SK-N-SH (cell line): ENCODE measurements around the gene PKN1. TPM values are rescaled to one million over a fixed set of nuclear protein-coding genes. Genes with fewer than 3 reads are reported as not detected.
A peak's percentile ranks its signal among the peaks of the same experiment; 100 is the strongest.

Experiments used
- CTCF ChIA-PET: fragments of 300-600, 350-600 bp; formaldehyde crosslinking; extraction: SDS; loops from one replicate; lab custom pipeline; 2021; lab: Yijun Ruan, JAX
- POLR2A ChIA-PET: fragments of 350-600 bp; sonication (Branson Sonifier 250); formaldehyde crosslinking; extraction: SDS; loops from one replicate; lab custom pipeline; 2020; ENCODE audit warnings: antibody characterized with exemption, inconsistent platforms; lab: Yijun Ruan, JAX
- DNase-seq: peaks from one replicate; pipeline ENCODE4 v3.0.0; 2012
- H2AFZ ChIP-seq: fragments of 200-600 bp; sonication (generic); 2 replicates; pipeline ENCODE4 v1.8.1; 2016; ENCODE audit warnings: antibody characterized with exemption, mild to moderate bottlenecking, low read depth
- H3F3A ChIP-seq: fragments of 200-600 bp; sonication (generic); replicated peaks from 2 replicates; pipeline ENCODE3; 2016; ENCODE audit warnings: antibody characterized with exemption, mild to moderate bottlenecking; ENCODE audit not compliant: insufficient read depth
- H3K27ac ChIP-seq, 2 experiments: fragments of 200-500 bp in 1 of 2; fragments of 200-600 bp in 1 of 2; sonication (Bioruptor generic) in 1 of 2; sonication (generic), shearing (Covaris generic) in 1 of 2; 2 replicates each; pipeline versions ENCODE4 v1.5.1 to v1.6.1; 2014 to 2016; ENCODE audit warnings: low read depth in 2 of 2, inconsistent platforms in 1 of 2, low read length in 1 of 2, mild to moderate bottlenecking in 1 of 2, mixed read lengths in 1 of 2
- H3K27me3 ChIP-seq: fragments of 200-600 bp; sonication (generic), shearing (Covaris generic); 2 replicates; pipeline ENCODE4 v1.6.1; 2016; ENCODE audit warnings: mixed run types; ENCODE audit not compliant: insufficient read depth
- H3K36me3 ChIP-seq, 2 experiments: fragments of 200-500 bp in 1 of 2; fragments of 200-600 bp in 1 of 2; sonication (Bioruptor generic) in 1 of 2; sonication (generic) in 1 of 2; replicated peaks in 1 of 2; 2 replicates each; pipeline versions ENCODE3 to v1.5.1; 2014 to 2016; ENCODE audit warnings: low read length in 1 of 2, mild to moderate bottlenecking in 1 of 2; ENCODE audit not compliant: insufficient read depth in 2 of 2, control insufficient read depth in 1 of 2
- H3K4me1 ChIP-seq, 2 experiments: fragments of 200-500 bp in 1 of 2; fragments of 200-600 bp in 1 of 2; sonication (Bioruptor generic) in 1 of 2; sonication (generic), shearing (Covaris generic) in 1 of 2; 2 replicates each; pipeline versions ENCODE4 v1.5.1 to v1.6.1; 2014 to 2016; ENCODE audit warnings: low read depth in 1 of 2, low read length in 1 of 2, mixed run types in 1 of 2; ENCODE audit not compliant: insufficient read depth in 2 of 2, control insufficient read depth in 1 of 2
- H3K4me2 ChIP-seq: fragments of 200-600 bp; sonication (generic), shearing (Covaris generic); 2 replicates; pipeline ENCODE4 v1.6.1; 2017; ENCODE audit warnings: mixed run types
- H3K4me3 ChIP-seq, 2 experiments: fragments of 200-500 bp in 1 of 2; fragments of 200-600 bp in 1 of 2; sonication (Bioruptor generic) in 1 of 2; sonication (generic), shearing (Covaris generic) in 1 of 2; 2 replicates each; pipeline versions ENCODE4 v1.5.1 to v1.8.1; 2014 to 2016; ENCODE audit warnings: low read depth in 2 of 2, inconsistent platforms in 1 of 2, low read length in 1 of 2, mild to moderate bottlenecking in 1 of 2, mixed read lengths in 1 of 2, moderate library complexity in 1 of 2
- H3K79me2 ChIP-seq: fragments of 200-600 bp; sonication (generic); 2 replicates; pipeline ENCODE4 v1.8.1; 2017; ENCODE audit warnings: mild to moderate bottlenecking; ENCODE audit not compliant: insufficient read depth
- H3K9ac ChIP-seq: fragments of 200-600 bp; sonication (generic); 2 replicates; pipeline ENCODE4 v1.6.1; 2017; ENCODE audit warnings: mixed run types
- H3K9me2 ChIP-seq: fragments of 200-600 bp; sonication (generic); 2 replicates; pipeline ENCODE4 v1.6.1; 2017; ENCODE audit warnings: mixed run types
- H3K9me3 ChIP-seq: fragments of 200-600 bp; sonication (generic); 2 replicates; pipeline ENCODE4 v1.6.1; 2017; ENCODE audit warnings: mixed run types, mild to moderate bottlenecking, moderate library complexity
- H4K20me1 ChIP-seq: fragments of 200-600 bp; sonication (generic); 2 replicates; pipeline ENCODE4 v1.6.1; 2017; ENCODE audit warnings: mild to moderate bottlenecking, mixed run types; ENCODE audit not compliant: insufficient read depth
- ELF1 ChIP-seq: IDR thresholded peaks from 2 replicates; pipeline ENCODE4 v1.4.0; 2012
- EP300 ChIP-seq, 2 experiments: IDR thresholded peaks; 2 replicates each; pipeline versions ENCODE4 v1.4.0 to v1.6.1; 2012; ENCODE audit warnings: borderline replicate concordance in 1 of 2, low read depth in 1 of 2, low read length in 1 of 2
- FOSL2 ChIP-seq: IDR thresholded peaks from 2 replicates; pipeline ENCODE4 v1.4.0; 2012; ENCODE audit warnings: low read depth, mild to moderate bottlenecking, moderate library complexity, borderline replicate concordance
- FOXJ3 ChIP-seq: sonication (generic); formaldehyde crosslinking; IDR thresholded peaks from 2 replicates; pipeline ENCODE4 v1.5.1; 2020; ENCODE audit warnings: mild to moderate bottlenecking, missing genetic modification reagents
- FOXM1 ChIP-seq: IDR thresholded peaks from 2 replicates; pipeline ENCODE4 v1.4.0; 2012; ENCODE audit warnings: low read depth, mild to moderate bottlenecking
- GABPA ChIP-seq: IDR thresholded peaks from 2 replicates; pipeline ENCODE4 v1.4.0; 2012; ENCODE audit warnings: low read depth, mild to moderate bottlenecking
- GATA2 ChIP-seq: sonication (generic); formaldehyde crosslinking; IDR thresholded peaks from 2 replicates; pipeline ENCODE4 v1.5.0; 2020; ENCODE audit warnings: mild to moderate bottlenecking, missing genetic modification reagents
- IRF3 ChIP-seq: fragments of 150-350 bp; IDR thresholded peaks from 2 replicates; pipeline ENCODE4 v1.6.1; 2016; ENCODE audit warnings: mild to moderate bottlenecking, low read depth, low read length
- JUND ChIP-seq: IDR thresholded peaks from 2 replicates; pipeline ENCODE4 v1.4.0; 2012
- MEF2A ChIP-seq: IDR thresholded peaks from 2 replicates; pipeline ENCODE4 v1.4.0; 2012; ENCODE audit warnings: low read depth, borderline replicate concordance
- MXI1 ChIP-seq: IDR thresholded peaks from 2 replicates; pipeline ENCODE4 v1.6.1; 2012; ENCODE audit warnings: mild to moderate bottlenecking, low read depth, low read length, improper control_type of control experiment
- NFIC ChIP-seq: IDR thresholded peaks from 2 replicates; pipeline ENCODE4 v1.4.0; 2012; ENCODE audit warnings: borderline replicate concordance
- PBX3 ChIP-seq: IDR thresholded peaks from 2 replicates; pipeline ENCODE4; 2012
- POLR2AphosphoS5 ChIP-seq: IDR thresholded peaks from 2 replicates; pipeline ENCODE4 v1.6.1; 2012; ENCODE audit warnings: low read depth, low read length
- RAD21 ChIP-seq: IDR thresholded peaks from 2 replicates; pipeline ENCODE4 v1.6.1; 2012; ENCODE audit warnings: mild to moderate bottlenecking, low read length
- RCOR1 ChIP-seq: fragments of 150-350 bp; IDR thresholded peaks from 2 replicates; pipeline ENCODE4 v1.6.1; 2017; ENCODE audit warnings: antibody characterized with exemption, low read length
- RFX5 ChIP-seq: IDR thresholded peaks from 2 replicates; pipeline ENCODE4 v1.6.1; 2012; ENCODE audit warnings: mild to moderate bottlenecking, improper control_type of control experiment, low read length
- SIN3A ChIP-seq: IDR thresholded peaks from 2 replicates; pipeline ENCODE4 v1.6.1; 2012; ENCODE audit warnings: low read depth, mild to moderate bottlenecking, low read length, moderate library complexity, borderline replicate concordance
- SMC3 ChIP-seq: IDR thresholded peaks from 2 replicates; pipeline ENCODE4 v1.6.1; 2012; ENCODE audit warnings: low read depth, low read length, improper control_type of control experiment
- TCF12 ChIP-seq: IDR thresholded peaks from 2 replicates; pipeline ENCODE4 v1.4.0; 2012
- TEAD4 ChIP-seq: IDR thresholded peaks from 2 replicates; pipeline ENCODE4 v1.4.0; 2012; ENCODE audit warnings: mild to moderate bottlenecking, borderline replicate concordance; ENCODE audit not compliant: insufficient read depth
- USF1 ChIP-seq: IDR thresholded peaks from 2 replicates; pipeline ENCODE4 v1.4.0; 2012; ENCODE audit warnings: low read depth, borderline replicate concordance
- USF2 ChIP-seq: fragments of 150-350 bp; IDR thresholded peaks from 2 replicates; pipeline ENCODE4 v1.6.1; 2017; ENCODE audit warnings: antibody characterized with exemption, low read length, low read depth, borderline replicate concordance
- ZBTB33 ChIP-seq: IDR thresholded peaks from 2 replicates; pipeline ENCODE4 v1.4.0; 2012; ENCODE audit warnings: low read depth, borderline replicate concordance
- WGBS: methylation state at CpG from one replicate; pipeline ENCODE4 v1.1.6; 2017; ENCODE audit warnings: low lambda C conversion rate; 5-methylcytosine and 5-hydroxymethylcytosine counted together
- polyA plus RNA-seq, 3 experiments: library from polyadenylated mRNA; depleted of rRNA; stranded (reverse); fragments of >200 nt; gene quantifications; 2 replicates each; pipeline ENCODE4 v1.2.3, GENCODE V29; 2012

PKN1 gene
- polyA plus RNA-seq, 1 of the 3 experiments (the other 2 are of a cell fraction), result 99.6 TPM

- Histone ChIP-seq H3K9ac (peak within 1 kb of the TSS; percentile 95), H4K20me1 (peaks cover 39% of the 10 kb centered on the region), H3K4me3 (peak within 1 kb of the TSS; percentile 61 to 98), H3K4me1 (peaks cover 7 to 8% of the 10 kb centered on the region in 2 experiments; a peak in 2 of 4 replicates), H3K9me2 (no peaks in the 10 kb centered on the region), H3K27ac (peak within 1 kb of the TSS; percentile 86 to 91), H3K27me3 (no peaks in the 10 kb centered on the region), H2AFZ (peak within 1 kb of the TSS; percentile 88), H3K9me3 (no peaks in the 10 kb centered on the region), H3K79me2 (peaks cover 49% of the 10 kb centered on the region), H3K36me3 (peaks cover 0 to 11% of the 10 kb centered on the region in 2 experiments), H3K4me2 (peak within 1 kb of the TSS; percentile 98), H3F3A (no peaks in the 10 kb centered on the region)
- WGBS, result 3% methylated on average over 32 of the region's 57 CpGs
- peak; percentile 95 for DNase-seq
- POLR2A ChIA-PET, result interaction anchor here (0.8 kb wide), 1 partner anchor 282 kb away, joined by 3 read pairs; no protein-coding TSS in a partner anchor
- CTCF ChIA-PET, result interaction anchor here (1.2 to 3.3 kb wide), 5 partner anchors 10 to 271 kb away, joined by 3 to 14 read pairs (median 5); no protein-coding TSS in a partner anchor
- TF ChIP-seq RCOR1 (no peak), GABPA (peak; percentile 70), FOXJ3 (CRISPR knock-in tag) (no peak), RAD21 (no peak), JUND (no peak), MEF2A (no peak), SMC3 (no peak), FOXM1 (peak; percentile 42; the same call in 1 of the 2 replicates), SIN3A (peak; percentile 65; the same call in 1 of the 2 replicates), EP300 (IDR thresholded peaks at IDR 0.05; ENCODE audit: borderline replicate concordance in 1 of 2, low read depth in 1 of 2, low read length in 1 of 2) (no peak), RFX5 (peak; percentile 54; the same call in 1 of the 2 replicates), TEAD4 (no peak), NFIC (no peak), POLR2AphosphoS5 (peak; percentile 65), USF2 (no peak), MXI1 (peak; percentile 96), USF1 (peak; percentile 69; the same call in 1 of the 2 replicates), PBX3 (peak; percentile 99), GATA2 (CRISPR knock-in tag) (no peak), IRF3 (no peak; the same call in 1 of the 2 replicates), ZBTB33 (no peak), FOSL2 (no peak), TCF12 (no peak), ELF1 (peak; percentile 84)
Measured at GRCh38 chr19:14419106-14419813, 13.8 kb upstream of the PKN1 start, which contains the start of gene DDX39A. Gene DDX39A (minus strand): TSS chr19:14419341. CDS start chr19:14413220, 6,121 bp downstream.
